ENCODE measurements around the gene HIBCH.

DNA sequence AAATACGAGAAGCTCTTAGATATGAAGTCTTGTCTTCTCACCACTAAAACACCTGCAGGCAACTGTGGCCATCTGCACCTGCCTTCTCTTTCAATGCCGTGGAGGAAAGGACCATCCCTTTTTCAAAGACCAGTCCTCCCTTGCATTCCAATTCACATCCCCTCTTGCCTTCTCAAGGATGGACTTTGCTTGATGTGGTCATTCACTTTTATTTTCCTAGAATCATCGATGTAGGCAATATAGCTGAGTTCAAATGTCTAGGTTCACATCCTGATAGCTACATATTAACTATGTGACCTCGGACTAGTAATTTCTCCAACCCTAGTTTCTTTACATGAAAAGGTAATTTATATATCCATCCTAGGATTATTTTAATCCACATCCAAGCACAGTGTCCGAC, 110.1 kb downstream of the HIBCH start:
- TF ChIP-seq, protein P1, sequence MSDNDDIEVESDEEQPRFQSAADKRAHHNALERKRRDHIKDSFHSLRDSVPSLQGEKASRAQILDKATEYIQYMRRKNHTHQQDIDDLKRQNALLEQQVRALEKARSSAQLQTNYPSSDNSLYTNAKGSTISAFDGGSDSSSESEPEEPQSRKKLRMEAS (IDR thresholded peaks at IDR 0.05), result no peak
- TF ChIP-seq, protein P2, sequence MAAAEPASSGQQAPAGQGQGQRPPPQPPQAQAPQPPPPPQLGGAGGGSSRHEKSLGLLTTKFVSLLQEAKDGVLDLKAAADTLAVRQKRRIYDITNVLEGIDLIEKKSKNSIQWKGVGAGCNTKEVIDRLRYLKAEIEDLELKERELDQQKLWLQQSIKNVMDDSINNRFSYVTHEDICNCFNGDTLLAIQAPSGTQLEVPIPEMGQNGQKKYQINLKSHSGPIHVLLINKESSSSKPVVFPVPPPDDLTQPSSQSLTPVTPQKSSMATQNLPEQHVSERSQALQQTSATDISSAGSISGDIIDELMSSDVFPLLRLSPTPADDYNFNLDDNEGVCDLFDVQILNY (CRISPR knock-in tag; conservative IDR thresholded peaks at IDR 0.05), result no peak
- no peak for TF ChIP-seq RAD51 (IDR thresholded peaks at IDR 0.05; ENCODE audit: borderline replicate concordance)
- no peak for TF ChIP-seq CBFB (CRISPR knock-in tag; IDR thresholded peaks at IDR 0.05)
- no peak for TF ChIP-seq NFE2L2 (IDR thresholded peaks at IDR 0.05; ENCODE audit: low read length)
- no peak for TF ChIP-seq DR1 (CRISPR knock-in tag; IDR thresholded peaks at IDR 0.05)
- no peak for TF ChIP-seq TRIM24 (CRISPR knock-in tag; IDR thresholded peaks at IDR 0.05)
- TF ChIP-seq, protein P3, sequence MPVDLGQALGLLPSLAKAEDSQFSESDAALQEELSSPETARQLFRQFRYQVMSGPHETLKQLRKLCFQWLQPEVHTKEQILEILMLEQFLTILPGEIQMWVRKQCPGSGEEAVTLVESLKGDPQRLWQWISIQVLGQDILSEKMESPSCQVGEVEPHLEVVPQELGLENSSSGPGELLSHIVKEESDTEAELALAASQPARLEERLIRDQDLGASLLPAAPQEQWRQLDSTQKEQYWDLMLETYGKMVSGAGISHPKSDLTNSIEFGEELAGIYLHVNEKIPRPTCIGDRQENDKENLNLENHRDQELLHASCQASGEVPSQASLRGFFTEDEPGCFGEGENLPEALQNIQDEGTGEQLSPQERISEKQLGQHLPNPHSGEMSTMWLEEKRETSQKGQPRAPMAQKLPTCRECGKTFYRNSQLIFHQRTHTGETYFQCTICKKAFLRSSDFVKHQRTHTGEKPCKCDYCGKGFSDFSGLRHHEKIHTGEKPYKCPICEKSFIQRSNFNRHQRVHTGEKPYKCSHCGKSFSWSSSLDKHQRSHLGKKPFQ (CRISPR knock-in tag; IDR thresholded peaks at IDR 0.05; ENCODE audit: insufficient replicate concordance), result no peak
